IMR-90 (cell line): ENCODE results near the gene TERC. TPM values are rescaled to one million over a fixed set of nuclear protein-coding genes. Genes with fewer than 3 reads are reported as not detected.

Source experiments
- ATAC-seq: fragments of 200-7000 bp; cut with Tn5 transposase; 2 replicates; pipeline ENCODE4 v1.9.1; 2020; ENCODE audit warnings: low read depth, mild to moderate bottlenecking, moderate library complexity
- BruUV-seq: library from RNA; stranded (reverse); fragments of 400-500 nt; replicated peaks from 2 replicates; lab custom pipeline; 2021; lab: Mats Ljungman, UMichigan
- CTCF ChIA-PET: fragments of 300-600 bp; formaldehyde crosslinking; extraction: SDS; loops from one replicate; lab custom pipeline; 2021; ENCODE audit warnings: antibody characterized with exemption; lab: Yijun Ruan, JAX
- POLR2A ChIA-PET: fragments of 300-600 bp; sonication (Branson Sonifier 250); formaldehyde crosslinking; loops from one replicate; lab custom pipeline; 2022; ENCODE audit warnings: antibody characterized with exemption; ENCODE audit not compliant: unreplicated experiment; lab: Charles Lee
- DNase-seq: peaks from one replicate; pipeline ENCODE4 v3.0.0; 2013
- H2AFZ ChIP-seq: replicated peaks from 2 replicates; pipeline ENCODE3; 2013; ENCODE audit warnings: low read length, mild to moderate bottlenecking; ENCODE audit not compliant: poor library complexity
- H2AK5ac ChIP-seq: 2 replicates; pipeline ENCODE4 v1.6.1; 2013; ENCODE audit warnings: low read depth, low read length, inconsistent platforms
- H2AK9ac ChIP-seq: replicated peaks from 2 replicates; pipeline ENCODE3; 2013; ENCODE audit warnings: mild to moderate bottlenecking, low read depth, low read length, moderate library complexity; ENCODE audit not compliant: poor library complexity
- H2BK120ac ChIP-seq: 2 replicates; pipeline ENCODE4 v1.6.1; 2013; ENCODE audit warnings: low read depth, low read length, inconsistent platforms
- H2BK15ac ChIP-seq: 3 replicates; pipeline ENCODE4 v1.6.1; 2013; ENCODE audit warnings: low read depth, low read length, inconsistent platforms
- H2BK20ac ChIP-seq: 2 replicates; pipeline ENCODE4 v1.6.1; 2013; ENCODE audit warnings: low read depth, mild to moderate bottlenecking, inconsistent platforms, low read length, moderate library complexity
- H2BK5ac ChIP-seq: 2 replicates; pipeline ENCODE4 v1.6.1; 2013; ENCODE audit warnings: mild to moderate bottlenecking, low read depth, low read length, inconsistent platforms; ENCODE audit not compliant: poor library complexity, severe bottlenecking
- H3K14ac ChIP-seq: replicated peaks from 2 replicates; pipeline ENCODE4 v1.6.1; 2013; ENCODE audit warnings: low read depth, low read length, inconsistent platforms
- H3K18ac ChIP-seq: 2 replicates; pipeline ENCODE4 v1.6.1; 2013; ENCODE audit warnings: low read depth, low read length, control low read depth
- H3K23ac ChIP-seq: 2 replicates; pipeline ENCODE4 v1.6.1; 2013; ENCODE audit warnings: low read depth, low read length, inconsistent platforms
- H3K27ac ChIP-seq: 2 replicates; pipeline ENCODE4 v1.5.1; 2013; ENCODE audit warnings: mild to moderate bottlenecking, control low read depth, low read length; ENCODE audit not compliant: insufficient read depth
- H3K27me3 ChIP-seq: 2 replicates; pipeline ENCODE4 v1.6.1; 2013; ENCODE audit warnings: low read length; ENCODE audit not compliant: control insufficient read depth, insufficient read depth
- H3K36me3 ChIP-seq: 2 replicates; pipeline ENCODE4 v1.6.1; 2013; ENCODE audit warnings: low read length, mixed read lengths; ENCODE audit not compliant: control insufficient read depth, insufficient read depth
- H3K4ac ChIP-seq: 2 replicates; pipeline ENCODE4 v1.6.1; 2013; ENCODE audit warnings: low read depth, low read length, inconsistent platforms
- H3K4me1 ChIP-seq: 2 replicates; pipeline ENCODE4 v1.6.1; 2013; ENCODE audit warnings: low read length, mixed read lengths; ENCODE audit not compliant: control insufficient read depth, insufficient read depth
- H3K4me2 ChIP-seq: 2 replicates; pipeline ENCODE4 v1.6.1; 2013; ENCODE audit warnings: low read depth, mild to moderate bottlenecking, control low read depth, low read length, moderate library complexity
- H3K4me3 ChIP-seq: 2 replicates; pipeline ENCODE4 v1.5.1; 2013; ENCODE audit warnings: low read depth, mild to moderate bottlenecking, control low read depth, low read length, moderate library complexity; ENCODE audit not compliant: insufficient read depth
- H3K56ac ChIP-seq: 2 replicates; pipeline ENCODE4 v1.6.1; 2013; ENCODE audit warnings: low read length, inconsistent platforms; ENCODE audit not compliant: insufficient read depth; ENCODE audit errors: extremely low read depth
- H3K79me1 ChIP-seq, 2 experiments: 2 replicates each; pipeline ENCODE4 v1.6.1; 2013; ENCODE audit warnings: low read length in 2 of 2, inconsistent platforms in 1 of 2, low read depth in 1 of 2
- H3K9ac ChIP-seq: 2 replicates; pipeline ENCODE4 v1.6.1; 2013; ENCODE audit warnings: low read depth, low read length, control low read depth
- H3K9me1 ChIP-seq: 2 replicates; pipeline ENCODE4 v1.6.1; 2013; ENCODE audit warnings: low read length, inconsistent platforms; ENCODE audit not compliant: insufficient read depth
- H3K9me3 ChIP-seq: 2 replicates; pipeline ENCODE4 v1.6.1; 2013; ENCODE audit warnings: low read length; ENCODE audit not compliant: control insufficient read depth, insufficient read depth
- H4K20me1 ChIP-seq: 2 replicates; pipeline ENCODE4 v1.6.1; 2013; ENCODE audit warnings: low read length, inconsistent platforms; ENCODE audit not compliant: insufficient read depth
- H4K5ac ChIP-seq: 2 replicates; pipeline ENCODE4 v1.6.1; 2013; ENCODE audit warnings: mild to moderate bottlenecking, low read depth, low read length, control low read depth
- H4K8ac ChIP-seq, 2 experiments: 2 replicates each; pipeline ENCODE4 v1.6.1; 2013; ENCODE audit warnings: low read depth in 2 of 2, low read length in 2 of 2, control low read depth in 1 of 2, inconsistent platforms in 1 of 2
- H4K91ac ChIP-seq: 2 replicates; pipeline ENCODE4 v1.6.1; 2013; ENCODE audit warnings: low read depth, low read length, inconsistent platforms; ENCODE audit not compliant: insufficient read depth
- MAZ ChIP-seq: IDR thresholded peaks from 2 replicates; pipeline ENCODE4 v1.6.1; 2012; ENCODE audit warnings: low read depth, mild to moderate bottlenecking, low read length, improper control_type of control experiment, moderate library complexity, borderline replicate concordance
- RFX5 ChIP-seq: IDR thresholded peaks from 2 replicates; pipeline ENCODE4 v1.8.0; 2012; ENCODE audit warnings: low read depth, mild to moderate bottlenecking, low read length, moderate library complexity
- WGBS, 2 experiments: methylation state at CpG; one replicate each; pipeline versions ENCODE4 v1.1.5 to v1.1.7; 2013; ENCODE audit warnings: missing lambda C conversion rate in 2 of 2; ENCODE audit not compliant: insufficient read length in 1 of 2; ENCODE audit errors: extremely low coverage in 2 of 2; 5-methylcytosine and 5-hydroxymethylcytosine counted together
- dilution Hi-C: fragments of 300-500 bp; cut with HindIII; formaldehyde crosslinking; loops from one replicate; pipeline ENCODE4 v1.14.3; 2018; ENCODE audit warnings: low sequenced_read_pairs; ENCODE audit not compliant: unreplicated experiment
- in situ Hi-C: fragments of 300-500 bp; cut with MboI; formaldehyde crosslinking; loops from 3 replicates; pipeline ENCODE4 v1.14.3; 2019; ENCODE audit warnings: low sequenced_read_pairs, inconsistent platforms, mixed read lengths
- intact Hi-C: fragments of 100-400 bp; cut with micrococcal nuclease; formaldehyde crosslinking; loops from 2 replicates; pipeline ENCODE4 v1.10.0; 2022
- polyA plus RNA-seq, 3 experiments: library from polyadenylated mRNA; depleted of rRNA; stranded (reverse); fragments of >200 nt; gene quantifications; 2 replicates each; pipeline ENCODE4 v1.2.3, GENCODE V29; 2012; ENCODE audit warnings: low replicate concordance in 1 of 3
- total RNA-seq: library from RNA; depleted of rRNA; stranded (reverse); fragments of >200 nt; gene quantifications from 2 replicates; pipeline ENCODE4 v1.2.3, GENCODE V29; 2012

TERC gene
- total and polyA plus RNA-seq, 2 of the 4 experiments (the other 2 are of a cell fraction), result 57.0 TPM; not detected in 1

GRCh38 chr3:169750665-169751064, 14.2 kb downstream of the TERC start:
- POLR2A ChIA-PET, result no interaction called here
- H3K27me3 ChIP-seq, result peaks cover 5% of the 10 kb centered on the region
- no peak overlapping the region for H3K14ac ChIP-seq
- no peak for ATAC-seq
- H4K20me1 ChIP-seq, result no peaks in the 10 kb centered on the region
- no CpG with 5 or more reads among the region's 2 CpGs for WGBS, 2 experiments
- intact Hi-C loops, result no loop called here
- no peaks in the 10 kb centered on the region for H3K36me3 ChIP-seq
- in situ Hi-C loops, result loop anchor here (25.0 kb wide), 1 partner anchor 1663 kb away; the partner anchor contains the start of gene GOLIM4
- no peak overlapping the region for H4K91ac ChIP-seq
- no peak overlapping the region for H4K5ac ChIP-seq
- no peak overlapping the region for H2AK9ac ChIP-seq
- H2BK15ac ChIP-seq, result no peak overlapping the region
- H2AK5ac ChIP-seq, result no peak overlapping the region
- no peak overlapping the region for H3K27ac ChIP-seq
- H4K8ac ChIP-seq, result no peak overlapping the region
- H3K4me3 ChIP-seq, result no peak overlapping the region
- no peaks in the 10 kb centered on the region for H3K9me1 ChIP-seq
- dilution Hi-C loops, result no loop called here
- BruUV-seq, result no TSS peak
- no peaks in the 10 kb centered on the region for H3K4me1 ChIP-seq
- no peaks in the 10 kb centered on the region for H3K79me1 ChIP-seq
- no peak overlapping the region for H3K9ac ChIP-seq
- H2BK120ac ChIP-seq, result no peak overlapping the region
- no peaks in the 10 kb centered on the region for H3K9me3 ChIP-seq
- H3K23ac ChIP-seq, result no peak overlapping the region
- no peak overlapping the region for H2BK5ac ChIP-seq
- CTCF ChIA-PET, result no interaction called here
- H3K56ac ChIP-seq, result no peak overlapping the region
- H3K4ac ChIP-seq, result no peak overlapping the region
- no peak for DNase-seq
- no peak overlapping the region for H3K18ac ChIP-seq
- H2BK20ac ChIP-seq, result no peak overlapping the region
- H3K4me2 ChIP-seq, result no peak overlapping the region
- TF ChIP-seq MAZ (no peak), RFX5 (no peak)
- H2AFZ ChIP-seq, result no peak overlapping the region
